GM21576 (cell line): ENCODE results near the gene LDLRAD4.

Experiments used
- ATAC-seq: cut with Tn5 transposase; IDR thresholded peaks from one replicate; pipeline ENCODE4 v1.9.1; 2021; ENCODE audit warnings: mild to moderate bottlenecking, moderate library complexity; ENCODE audit not compliant: unreplicated experiment

LDLRAD4 gene

GRCh38 chr18:13619505-13620205 is 401.1 kb downstream of the LDLRAD4 start:
- ATAC-seq, result no peak

- ATAC-seq, result no peak
These were observed 401.7 kb downstream of the LDLRAD4 start for GRCh38 chr18:13620206-13620672.

GRCh38 chr18:13620818-13621445 is 402.4 kb downstream of the LDLRAD4 start:
- ATAC-seq, result no peak

- ATAC-seq, result no peak
These were observed 402.9 kb downstream of the LDLRAD4 start for GRCh38 chr18:13621446-13621849.

- no peak for ATAC-seq
These were observed 403.5 kb downstream of the LDLRAD4 start for GRCh38 chr18:13621886-13622619.

DNA sequence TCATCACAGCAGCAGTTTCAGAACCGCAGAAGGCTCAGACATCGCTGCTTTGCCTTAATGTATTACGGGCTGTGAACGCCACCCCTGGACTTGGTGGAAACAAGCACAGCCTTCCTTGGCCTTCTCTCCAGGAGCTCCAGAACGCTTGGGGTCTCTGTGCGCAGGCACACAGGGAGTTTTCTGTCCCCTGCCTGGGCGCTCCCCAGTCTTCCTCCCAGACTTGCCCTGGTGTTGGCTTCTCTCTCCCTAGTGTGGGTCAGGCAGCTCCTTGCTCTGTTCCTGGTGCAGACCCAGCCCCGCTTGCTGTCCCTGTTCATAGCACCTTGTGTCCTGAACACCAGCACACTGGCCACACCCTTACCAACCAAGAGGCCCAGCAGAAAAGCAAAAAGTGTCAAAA is 404.2 kb downstream of the LDLRAD4 start:
- no peak for ATAC-seq

DNA sequence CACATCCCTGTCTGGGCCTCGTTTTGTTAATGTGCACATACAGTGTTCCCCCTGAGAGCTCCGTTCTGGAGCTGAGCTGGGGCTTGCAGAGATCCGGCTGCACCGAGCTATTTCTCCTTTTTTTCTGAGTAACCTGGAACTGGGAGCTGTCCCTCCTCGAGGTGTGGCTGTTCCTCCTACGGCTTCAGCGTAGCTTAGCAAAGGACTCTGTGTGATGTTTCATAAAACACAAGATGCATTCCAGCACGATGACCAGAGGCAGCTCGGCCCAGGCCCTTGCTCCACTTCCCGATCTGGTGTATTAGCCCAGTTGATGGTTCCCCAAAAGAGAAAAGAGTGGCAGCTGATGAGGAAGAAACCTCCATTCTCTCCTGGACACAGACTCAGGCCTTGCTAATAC is 404.8 kb downstream of the LDLRAD4 start:
- no peak for ATAC-seq

DNA sequence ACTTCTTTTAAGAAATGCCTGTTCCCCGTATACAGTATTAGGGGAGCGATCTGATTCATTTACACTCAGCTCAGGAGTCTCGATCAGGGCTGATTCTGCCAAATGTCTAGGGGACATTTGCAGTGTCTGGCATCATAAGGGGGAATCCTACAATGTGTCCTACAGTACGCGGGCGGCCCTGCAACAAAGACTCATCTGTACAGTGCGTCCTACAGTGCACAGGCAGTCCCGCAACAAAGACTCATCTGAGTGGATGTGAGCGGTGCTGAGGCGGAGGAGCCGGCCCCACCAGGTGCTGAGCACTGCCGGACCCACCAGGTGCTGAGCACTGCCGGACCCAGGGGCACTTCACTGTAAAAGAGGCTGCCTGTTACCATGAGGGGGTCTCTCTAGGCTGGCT is 405.3 kb downstream of the LDLRAD4 start:
- ATAC-seq, result no peak

DNA sequence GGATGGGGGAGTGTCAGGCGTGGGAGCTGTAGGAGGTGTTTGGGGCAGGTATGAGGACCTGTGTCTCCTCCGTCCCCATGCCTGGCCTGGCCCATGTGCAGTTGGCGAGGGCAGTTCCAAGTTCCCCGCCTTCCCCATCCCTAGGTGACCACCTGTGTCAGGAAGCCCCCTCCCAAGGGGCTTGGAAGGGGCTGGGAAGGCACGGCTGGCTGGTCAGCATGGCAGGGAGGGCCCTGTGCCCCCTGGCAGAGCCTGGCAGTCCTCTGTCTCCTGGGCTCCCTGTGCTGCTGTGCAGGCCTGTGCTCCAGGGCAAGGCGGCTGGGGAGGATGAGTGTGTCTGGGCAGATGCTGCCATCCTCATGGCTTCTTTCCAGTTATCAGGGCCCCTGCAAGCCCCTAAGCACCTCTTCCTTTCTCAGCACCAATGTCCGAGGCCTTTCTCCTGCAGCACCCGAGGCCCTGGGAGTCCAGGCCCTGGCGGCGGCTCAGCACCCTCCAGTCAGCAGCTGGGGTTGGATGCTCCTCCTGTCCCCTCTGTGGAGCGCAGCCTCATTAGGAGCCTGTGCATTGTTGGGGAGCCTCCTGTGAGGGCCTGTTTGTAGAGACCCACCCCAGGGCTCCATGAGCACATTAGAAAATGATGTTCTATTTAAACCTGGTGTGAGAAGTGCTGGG is 406.1 kb downstream of the LDLRAD4 start:
- no peak for ATAC-seq

GRCh38 chr18:13625355-13625754 is 406.8 kb downstream of the LDLRAD4 start:
- ATAC-seq, result no peak

- no peak for ATAC-seq
These were observed 407.4 kb downstream of the LDLRAD4 start for GRCh38 chr18:13625843-13626543.

GRCh38 chr18:13626544-13626908 is 408.0 kb downstream of the LDLRAD4 start:
- ATAC-seq, result no peak

DNA sequence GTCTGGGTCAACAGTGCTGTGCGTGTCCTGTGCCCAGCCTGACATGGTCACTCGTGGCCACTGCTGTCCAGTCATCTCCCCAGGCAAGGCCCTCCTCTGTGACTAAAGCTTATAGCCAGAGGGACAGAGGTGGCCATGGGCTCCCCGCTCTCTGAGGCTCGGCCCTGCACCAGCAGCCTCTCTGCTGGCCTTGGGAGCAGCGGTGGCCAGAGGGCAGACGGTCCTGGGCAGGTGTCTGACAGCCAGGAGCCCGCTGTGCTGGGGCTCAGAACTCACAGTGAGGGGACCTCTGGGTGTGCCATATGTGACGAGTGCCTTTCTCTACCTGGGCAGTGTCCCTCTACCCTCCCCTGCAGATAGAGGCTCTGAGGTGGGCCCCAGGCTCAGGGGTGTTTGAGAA is 409.1 kb downstream of the LDLRAD4 start:
- ATAC-seq, result no peak

DNA sequence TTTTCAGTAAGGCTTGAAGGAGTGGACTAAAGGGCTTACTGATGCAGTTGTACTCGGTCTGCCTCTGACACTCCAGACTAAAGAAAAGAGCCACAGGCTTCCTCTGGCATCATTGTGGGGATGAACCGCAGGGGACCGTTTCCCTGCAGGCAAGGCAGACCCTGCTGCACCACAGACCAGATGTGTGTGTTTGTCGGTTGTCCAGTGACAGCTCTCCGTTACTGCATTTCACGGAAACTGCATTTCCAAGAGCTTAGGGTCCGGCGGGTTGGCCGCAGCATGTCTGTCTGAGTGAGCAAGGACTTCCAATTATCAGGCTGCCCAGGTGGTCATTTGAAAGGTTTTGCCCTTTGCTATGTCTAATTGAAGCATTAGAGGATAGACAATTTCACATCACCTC is 409.7 kb downstream of the LDLRAD4 start:
- ATAC-seq, result no peak

DNA sequence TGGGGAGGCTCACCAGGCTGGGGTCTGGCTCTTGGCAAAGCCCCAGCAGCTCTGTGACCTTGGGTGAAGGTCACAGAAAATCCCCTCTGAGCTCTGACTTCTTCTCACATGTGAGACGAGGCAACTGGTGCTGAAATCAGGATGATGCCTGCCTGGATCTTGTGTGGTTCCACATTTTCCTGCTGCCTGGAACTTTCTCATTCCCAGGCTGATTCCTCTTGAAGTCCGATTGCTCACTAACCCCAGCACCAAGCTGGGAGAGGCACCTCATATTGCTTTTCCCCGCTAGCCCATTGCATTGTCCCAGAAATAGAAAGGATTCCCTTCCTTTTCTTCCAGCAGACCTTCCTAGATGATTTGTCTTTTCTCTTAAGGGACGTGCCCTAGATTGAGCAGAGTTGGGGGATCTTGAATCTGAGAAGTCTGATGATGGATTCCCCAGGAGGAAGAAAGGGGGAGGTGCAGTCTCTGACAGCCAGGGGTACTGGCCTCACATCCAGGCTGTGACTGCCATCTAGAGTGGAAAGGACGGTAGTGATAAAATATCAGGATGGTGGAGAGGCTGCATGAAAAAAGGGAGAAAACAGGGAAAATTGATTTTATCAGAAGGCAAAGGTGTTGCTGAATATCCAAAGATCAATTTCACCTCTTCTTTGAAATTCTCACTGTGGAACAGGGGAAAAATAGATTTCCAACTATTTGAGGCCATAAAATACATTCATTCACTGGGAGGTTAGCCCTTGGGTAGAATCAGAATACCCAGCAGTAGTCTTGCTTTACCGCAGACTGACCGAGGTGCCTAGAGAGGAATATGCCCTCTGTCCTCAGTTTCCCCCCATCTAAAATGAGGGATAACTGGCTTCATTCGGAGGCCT is 411.5 kb downstream of the LDLRAD4 start:
- peak; percentile 72 for ATAC-seq

GRCh38 chr18:13630716-13631268 is 412.2 kb downstream of the LDLRAD4 start:
- ATAC-seq, result no peak

DNA sequence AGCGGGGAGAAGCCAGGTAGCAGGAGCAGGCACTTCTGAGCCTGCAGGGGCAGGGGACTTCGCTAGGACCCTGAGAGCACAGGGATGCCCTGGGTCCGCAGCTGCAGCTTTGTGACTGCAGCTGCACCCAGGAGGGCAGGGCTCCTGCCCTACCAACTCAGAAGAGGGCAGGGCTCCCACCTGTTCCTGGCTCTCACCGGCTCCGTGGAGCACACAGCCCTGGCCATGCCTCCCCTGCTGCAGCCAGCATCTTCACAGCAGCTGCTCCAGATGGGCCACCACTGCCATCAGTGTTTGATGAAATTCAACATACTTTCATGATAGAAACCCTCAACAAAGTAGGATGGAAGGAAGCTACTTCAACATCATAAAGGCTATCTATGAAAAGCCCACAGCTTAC is 415.1 kb downstream of the LDLRAD4 start:
- no peak for ATAC-seq

- ATAC-seq, result no peak
These were observed 416.5 kb downstream of the LDLRAD4 start for GRCh38 chr18:13635046-13635445.

- ATAC-seq, result no peak
These were observed 420.4 kb downstream of the LDLRAD4 start for GRCh38 chr18:13638719-13639595.
